Body of pancreas (tissue), 4 donors: ENCODE data around the gene DCDC2C.

ENCODE experiments used
- CTCF ChIP-seq, 7 experiments: fragments of 450-650 bp in 4 of 7; fragments of 200-600 bp in 3 of 7; sonication (generic) in 3 of 7; IDR thresholded peaks; one replicate each; pipeline ENCODE4 v1.5.1; 2016 to 2019; ENCODE audit warnings: antibody characterized with exemption in 7 of 7
- POLR2A ChIP-seq, 3 donors: fragments of 450-650 bp; IDR thresholded peaks; one replicate each; pipeline ENCODE4 v1.6.1; 2016; ENCODE audit warnings: antibody characterized with exemption in 3 of 3, mild to moderate bottlenecking in 2 of 3

GRCh38 chr2:3753561-3753960 lies 50.2 kb downstream of the DCDC2C start:
- no peak for TF ChIP-seq CTCF (IDR thresholded peaks at IDR 0.05)
- TF ChIP-seq POLR2A (IDR thresholded peaks at IDR 0.05) = no peak
